K562 (cell line): ENCODE data around the gene MIP. TPM values are rescaled to one million over a fixed set of nuclear protein-coding genes. Genes with fewer than 3 reads are reported as not detected.
A peak's percentile ranks its signal among the peaks of the same experiment; 100 is the strongest.

Experiments used
- ATAC-seq: fragments of 200-7000 bp; cut with Tn5 transposase; 3 replicates; pipeline ENCODE4 v1.9.1; 2020; ENCODE audit warnings: moderate library complexity
- BruUV-seq: library from RNA; stranded (reverse); fragments of 400-500 nt; replicated peaks from 2 replicates; lab custom pipeline; 2021; lab: Mats Ljungman, UMichigan
- CTCF ChIA-PET: fragments of 300-600 bp; formaldehyde crosslinking; extraction: SDS; loops from one replicate; lab custom pipeline; 2021; ENCODE audit warnings: low intra/inter-chr PET ratio; lab: Yijun Ruan, JAX
- POLR2A ChIA-PET: fragments of 300-600, 350-650 bp; sonication (Branson Sonifier 250); formaldehyde crosslinking; extraction: SDS; loops from one replicate; lab custom pipeline; 2021; ENCODE audit warnings: antibody characterized with exemption, inconsistent platforms; lab: Yijun Ruan, JAX
- DNase-seq, 4 experiments: peaks; one replicate each; pipeline versions ENCODE4 v3.0.0 to v3.0.0-alpha.2; 2011 to 2018; ENCODE audit warnings: low spot score in 3 of 4, mixed read lengths in 3 of 4; ENCODE audit errors: extremely low read depth in 1 of 4
- FAIRE-seq: peaks from 2 replicates; lab custom pipeline; 2011; peaks lifted over from hg19 to GRCh38; lab: Jason Lieb, UNC
- H2AFZ ChIP-seq: 2 replicates; pipeline ENCODE4 v1.6.0; 2011; ENCODE audit warnings: low read depth, low read length, control low read depth, inconsistent platforms
- H3K27ac ChIP-seq: fragments of 200-600 bp; 3 replicates; pipeline ENCODE4 v1.8.0; 2011; ENCODE audit warnings: low read depth, mild to moderate bottlenecking, control low read depth, inconsistent platforms, low read length, moderate library complexity, mixed read lengths; ENCODE audit errors: extremely low read depth
- H3K27me3 ChIP-seq, 2 experiments: fragments of 300-600 bp in 1 of 2; 2 replicates in 1 of 2; 3 replicates in 1 of 2; pipeline versions ENCODE4 v1.6.0 to v1.8.0; 2011; ENCODE audit warnings: inconsistent platforms in 2 of 2, low read length in 2 of 2, mild to moderate bottlenecking in 1 of 2, mixed read lengths in 1 of 2, moderate library complexity in 1 of 2; ENCODE audit not compliant: control insufficient read depth in 2 of 2, insufficient read depth in 2 of 2
- H3K36me3 ChIP-seq: fragments of 300-600 bp; 3 replicates; pipeline ENCODE4 v1.8.0; 2011; ENCODE audit warnings: mild to moderate bottlenecking, low read length, inconsistent platforms; ENCODE audit not compliant: control insufficient read depth, insufficient read depth
- H3K4me1 ChIP-seq, 2 experiments: fragments of 200-600 bp in 1 of 2; replicated peaks in 1 of 2; 2 replicates in 1 of 2; 3 replicates in 1 of 2; pipeline versions ENCODE4 v1.5.1 to v1.8.0; 2011; ENCODE audit warnings: inconsistent platforms in 2 of 2, low read length in 2 of 2, mild to moderate bottlenecking in 1 of 2, mixed read lengths in 1 of 2, moderate library complexity in 1 of 2; ENCODE audit not compliant: control insufficient read depth in 2 of 2, insufficient read depth in 2 of 2
- H3K4me2 ChIP-seq: 2 replicates; pipeline ENCODE4 v1.6.1; 2011; ENCODE audit warnings: low read length, control low read depth, inconsistent platforms, mixed read lengths; ENCODE audit not compliant: insufficient read depth
- H3K4me3 ChIP-seq: fragments of 200-600 bp; sonication (generic), shearing (Covaris generic); 2 replicates; pipeline ENCODE4 v1.5.1; 2016; ENCODE audit warnings: control low read depth, inconsistent platforms
- H3K79me2 ChIP-seq: fragments of 200-600 bp; 3 replicates; pipeline ENCODE4 v1.8.0; 2011; ENCODE audit warnings: low read length, inconsistent platforms; ENCODE audit not compliant: control insufficient read depth, insufficient read depth
- H3K9ac ChIP-seq, 2 experiments: 2 replicates each; pipeline versions ENCODE4 v1.6.0 to v1.6.1; 2011; ENCODE audit warnings: low read depth in 2 of 2, low read length in 2 of 2, control low read depth in 1 of 2, inconsistent platforms in 1 of 2, mild to moderate bottlenecking in 1 of 2, mixed read lengths in 1 of 2; ENCODE audit not compliant: insufficient read depth in 1 of 2
- H3K9me1 ChIP-seq: one replicate; pipeline ENCODE4 v1.6.0; 2011; ENCODE audit warnings: inconsistent platforms, mild to moderate bottlenecking, low read length, moderate library complexity; ENCODE audit not compliant: control insufficient read depth, insufficient read depth
- H3K9me3 ChIP-seq: replicated peaks from 2 replicates; pipeline ENCODE4 v1.5.1; 2011; ENCODE audit warnings: low read depth, low read length, inconsistent platforms; ENCODE audit not compliant: control insufficient read depth, insufficient read depth
- H4K20me1 ChIP-seq: replicated peaks from 2 replicates; pipeline ENCODE4 v1.6.1; 2011; ENCODE audit warnings: low read length, inconsistent platforms, mixed read lengths; ENCODE audit not compliant: control insufficient read depth, insufficient read depth
- GABPA ChIP-seq: fragments of 200-800 bp; sonication (Bioruptor generic); conservative IDR thresholded peaks from 2 replicates; pipeline ENCODE4 v1.6.1; 2016; ENCODE audit warnings: low read depth, missing genetic modification characterization, missing compliant biosample characterization
- NFIC ChIP-seq: fragments of 450-650 bp; IDR thresholded peaks from 2 replicates; pipeline ENCODE4 v1.6.1; 2017; ENCODE audit warnings: mild to moderate bottlenecking, inconsistent platforms
- ZNF3 ChIP-seq: fragments of 250-450 bp; sonication (Bioruptor Pico); IDR thresholded peaks from 2 replicates; pipeline ENCODE4 v1.5.0; 2021; ENCODE audit warnings: mild to moderate bottlenecking, moderate library complexity
- ZNF76 ChIP-seq: fragments of 250-450 bp; sonication (Bioruptor Pico); IDR thresholded peaks from 2 replicates; pipeline ENCODE4 v1.4.0; 2020; ENCODE audit warnings: mild to moderate bottlenecking, moderate library complexity, borderline replicate concordance
- ZNF77 ChIP-seq: fragments of 250-450 bp; sonication (Bioruptor Pico); IDR thresholded peaks from 2 replicates; pipeline ENCODE4 v1.5.0; 2020
- WGBS: fragments of 100-300 bp; shearing (Covaris generic); methylation state at CpG from one replicate; pipeline ENCODE4 v1.1.6; 2016; ENCODE audit warnings: low coverage, mixed read lengths; ENCODE audit not compliant: insufficient coverage; ENCODE audit errors: missing lambda C conversion rate; 5-methylcytosine and 5-hydroxymethylcytosine counted together
- in situ Hi-C: fragments of 300-500 bp; cut with MboI; formaldehyde crosslinking; loops from 4 replicates; pipeline ENCODE4 v1.15.0; 2018; ENCODE audit warnings: inconsistent platforms, mixed read lengths
- intact Hi-C: fragments of 100-400 bp; cut with micrococcal nuclease; formaldehyde crosslinking; loops from 2 replicates; pipeline ENCODE4 v1.14.2; 2022
- polyA plus RNA-seq, 8 experiments: library from polyadenylated mRNA; depleted of rRNA in 4 of 8; stranded (reverse) in 5 of 8; unstranded in 3 of 8; fragments of >200 nt; fragmentation: Nextera tagmentation in 2 of 8; fragmentation: Illumina TruSeq in 1 of 8; extraction: Ambion mirVana in 2 of 8; extraction: Trizol in 1 of 8; gene quantifications; 2 replicates each; pipeline versions ENCODE4 v1.2.1 to v1.2.3, GENCODE V29; 2011 to 2014; ENCODE audit warnings: inconsistent platforms in 1 of 8, missing spikeins in 1 of 8
- total RNA-seq, 7 experiments: library from RNA; depleted of rRNA in 6 of 7; stranded (reverse); fragments of >200 nt in 6 of 7; fragmentation: Illumina TruSeq in 2 of 7; extraction: Trizol in 2 of 7; gene quantifications; 2 replicates each; pipeline versions ENCODE4 v1.2.1 to v1.2.3, GENCODE V29; 2011 to 2021; ENCODE audit warnings: low replicate concordance in 1 of 7
- TF ChIP-seq, protein P1 (sequence below): fragments of 450-650 bp; IDR thresholded peaks from 2 replicates; pipeline ENCODE4 v1.6.1; 2017; ENCODE audit warnings: antibody characterized with exemption, mild to moderate bottlenecking
- TF ChIP-seq, protein P2 (sequence below): sonication (generic); formaldehyde crosslinking; IDR thresholded peaks from 2 replicates; pipeline ENCODE4 v1.8.1; 2023; ENCODE audit warnings: mild to moderate bottlenecking, missing genetic modification reagents
- TF ChIP-seq, protein P3 (sequence below): sonication (generic); formaldehyde crosslinking; IDR thresholded peaks from 2 replicates; pipeline ENCODE4 v1.8.0; 2023; ENCODE audit warnings: missing genetic modification reagents, mild to moderate bottlenecking, borderline replicate concordance

MIP gene
- total and polyA plus RNA-seq, 9 of the 15 experiments (the other 6 are each of a cell fraction or from before 2014, with no cell fraction given): 0.09 to 0.36 (median 0.19) TPM; not detected in 5

DNA sequence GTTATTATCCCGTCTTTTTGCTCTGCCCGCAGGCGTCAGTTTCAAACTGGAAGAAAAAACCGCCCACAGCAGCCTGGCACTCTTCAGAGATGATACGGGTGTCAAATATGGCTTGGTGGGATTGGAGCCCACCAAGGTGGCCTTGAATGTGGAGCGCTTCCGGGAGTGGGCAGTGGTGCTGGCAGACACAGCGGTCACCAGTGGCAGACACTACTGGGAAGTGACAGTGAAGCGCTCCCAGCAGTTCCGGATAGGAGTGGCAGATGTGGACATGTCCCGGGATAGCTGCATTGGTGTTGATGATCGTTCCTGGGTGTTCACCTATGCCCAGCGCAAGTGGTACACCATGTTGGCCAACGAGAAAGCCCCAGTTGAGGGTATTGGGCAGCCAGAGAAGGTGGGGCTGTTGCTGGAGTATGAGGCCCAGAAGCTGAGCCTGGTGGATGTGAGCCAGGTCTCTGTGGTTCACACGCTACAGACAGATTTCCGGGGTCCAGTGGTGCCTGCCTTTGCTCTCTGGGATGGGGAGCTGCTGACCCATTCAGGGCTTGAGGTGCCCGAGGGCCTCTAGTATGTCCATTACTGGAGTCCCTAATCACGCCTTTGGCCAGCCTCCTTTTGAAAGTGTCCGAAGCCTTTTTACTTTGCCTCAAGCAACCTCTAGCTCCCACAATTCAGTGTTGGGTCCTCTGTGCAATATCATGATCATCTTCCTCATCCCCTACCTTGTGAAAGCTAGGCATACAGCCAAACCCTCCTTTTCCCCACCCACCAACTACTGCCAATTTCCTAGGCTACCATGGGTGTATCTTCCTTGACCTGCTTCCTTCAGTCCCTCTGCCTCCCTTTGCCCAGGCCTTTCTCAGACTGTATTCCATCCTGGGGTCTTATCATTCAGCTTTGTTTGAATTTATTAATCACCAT, 14.8 kb upstream of the MIP start:
- Histone ChIP-seq H3K4me1 (peaks cover 6 to 7% of the 10 kb centered on the region in 2 experiments; a peak in 3 of 5 replicates), H3K9me1 (no peaks in the 10 kb centered on the region), H3K27ac (peak overlapping the region; percentile 91), H2AFZ (peak overlapping the region; percentile 92), H3K79me2 (peaks cover 18% of the 10 kb centered on the region), H3K9me3 (no peaks in the 10 kb centered on the region), H4K20me1 (no peaks in the 10 kb centered on the region), H3K4me3 (peak overlapping the region; percentile 66), H3K27me3 (no peaks in the 10 kb centered on the region), H3K4me2 (peak overlapping the region; percentile 93), H3K9ac (peak overlapping the region; percentile 97 to 99), H3K36me3 (peaks cover 23% of the 10 kb centered on the region; the same call in 2 of the 3 replicates)
- ChIA-PET POLR2A (interaction anchor here (0.8 to 1.6 kb wide), 10 partner anchors 9 to 351 kb away, joined by 3 to 9 read pairs (median 4); partner anchors contain the start of genes CNPY2, GLS2, PAN2 and TIMELESS), CTCF (interaction anchor here (0.7 kb wide), 1 partner anchor 212 kb away, joined by 5 read pairs; no protein-coding TSS in a partner anchor)
- intact Hi-C loops (loop anchor here (5.0 kb wide), 1 partner anchor 107 kb away; the partner anchor contains the start of genes APOF and STAT2), in situ Hi-C loops (loop anchor here (5.0 to 10.0 kb wide), 2 partner anchors 277 to 344 kb away; partner anchors contain the start of gene ESYT1)
- FAIRE-seq (peak; percentile 72), ATAC-seq (peak; percentile 52), DNase-seq (peak; percentile 43 to 60 (median 54))
- no TSS peak for BruUV-seq
- WGBS: 7% methylated on average over 19 of the region's 19 CpGs
- TF ChIP-seq ZNF3 (CRISPR knock-in tag) (no peak), NFIC (0 out of 2 replicates have a peak, but pooled peaks have one; percentile 34), ZNF77 (CRISPR knock-in tag) (no peak), GABPA (tag) (peak; percentile 39), ZNF76 (no peak)
- TF ChIP-seq, protein P1, sequence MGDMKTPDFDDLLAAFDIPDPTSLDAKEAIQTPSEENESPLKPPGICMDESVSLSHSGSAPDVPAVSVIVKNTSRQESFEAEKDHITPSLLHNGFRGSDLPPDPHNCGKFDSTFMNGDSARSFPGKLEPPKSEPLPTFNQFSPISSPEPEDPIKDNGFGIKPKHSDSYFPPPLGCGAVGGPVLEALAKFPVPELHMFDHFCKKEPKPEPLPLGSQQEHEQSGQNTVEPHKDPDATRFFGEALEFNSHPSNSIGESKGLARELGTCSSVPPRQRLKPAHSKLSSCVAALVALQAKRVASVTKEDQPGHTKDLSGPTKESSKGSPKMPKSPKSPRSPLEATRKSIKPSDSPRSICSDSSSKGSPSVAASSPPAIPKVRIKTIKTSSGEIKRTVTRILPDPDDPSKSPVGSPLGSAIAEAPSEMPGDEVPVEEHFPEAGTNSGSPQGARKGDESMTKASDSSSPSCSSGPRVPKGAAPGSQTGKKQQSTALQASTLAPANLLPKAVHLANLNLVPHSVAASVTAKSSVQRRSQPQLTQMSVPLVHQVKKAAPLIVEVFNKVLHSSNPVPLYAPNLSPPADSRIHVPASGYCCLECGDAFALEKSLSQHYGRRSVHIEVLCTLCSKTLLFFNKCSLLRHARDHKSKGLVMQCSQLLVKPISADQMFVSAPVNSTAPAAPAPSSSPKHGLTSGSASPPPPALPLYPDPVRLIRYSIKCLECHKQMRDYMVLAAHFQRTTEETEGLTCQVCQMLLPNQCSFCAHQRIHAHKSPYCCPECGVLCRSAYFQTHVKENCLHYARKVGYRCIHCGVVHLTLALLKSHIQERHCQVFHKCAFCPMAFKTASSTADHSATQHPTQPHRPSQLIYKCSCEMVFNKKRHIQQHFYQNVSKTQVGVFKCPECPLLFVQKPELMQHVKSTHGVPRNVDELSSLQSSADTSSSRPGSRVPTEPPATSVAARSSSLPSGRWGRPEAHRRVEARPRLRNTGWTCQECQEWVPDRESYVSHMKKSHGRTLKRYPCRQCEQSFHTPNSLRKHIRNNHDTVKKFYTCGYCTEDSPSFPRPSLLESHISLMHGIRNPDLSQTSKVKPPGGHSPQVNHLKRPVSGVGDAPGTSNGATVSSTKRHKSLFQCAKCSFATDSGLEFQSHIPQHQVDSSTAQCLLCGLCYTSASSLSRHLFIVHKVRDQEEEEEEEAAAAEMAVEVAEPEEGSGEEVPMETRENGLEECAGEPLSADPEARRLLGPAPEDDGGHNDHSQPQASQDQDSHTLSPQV: 0 out of 2 replicates have a peak, but pooled peaks have one; percentile 15
- TF ChIP-seq, protein P2, sequence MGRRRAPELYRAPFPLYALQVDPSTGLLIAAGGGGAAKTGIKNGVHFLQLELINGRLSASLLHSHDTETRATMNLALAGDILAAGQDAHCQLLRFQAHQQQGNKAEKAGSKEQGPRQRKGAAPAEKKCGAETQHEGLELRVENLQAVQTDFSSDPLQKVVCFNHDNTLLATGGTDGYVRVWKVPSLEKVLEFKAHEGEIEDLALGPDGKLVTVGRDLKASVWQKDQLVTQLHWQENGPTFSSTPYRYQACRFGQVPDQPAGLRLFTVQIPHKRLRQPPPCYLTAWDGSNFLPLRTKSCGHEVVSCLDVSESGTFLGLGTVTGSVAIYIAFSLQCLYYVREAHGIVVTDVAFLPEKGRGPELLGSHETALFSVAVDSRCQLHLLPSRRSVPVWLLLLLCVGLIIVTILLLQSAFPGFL (CRISPR knock-in tag): 0 out of 2 replicates have a peak, but pooled peaks have one; percentile 55
- TF ChIP-seq, protein P3, sequence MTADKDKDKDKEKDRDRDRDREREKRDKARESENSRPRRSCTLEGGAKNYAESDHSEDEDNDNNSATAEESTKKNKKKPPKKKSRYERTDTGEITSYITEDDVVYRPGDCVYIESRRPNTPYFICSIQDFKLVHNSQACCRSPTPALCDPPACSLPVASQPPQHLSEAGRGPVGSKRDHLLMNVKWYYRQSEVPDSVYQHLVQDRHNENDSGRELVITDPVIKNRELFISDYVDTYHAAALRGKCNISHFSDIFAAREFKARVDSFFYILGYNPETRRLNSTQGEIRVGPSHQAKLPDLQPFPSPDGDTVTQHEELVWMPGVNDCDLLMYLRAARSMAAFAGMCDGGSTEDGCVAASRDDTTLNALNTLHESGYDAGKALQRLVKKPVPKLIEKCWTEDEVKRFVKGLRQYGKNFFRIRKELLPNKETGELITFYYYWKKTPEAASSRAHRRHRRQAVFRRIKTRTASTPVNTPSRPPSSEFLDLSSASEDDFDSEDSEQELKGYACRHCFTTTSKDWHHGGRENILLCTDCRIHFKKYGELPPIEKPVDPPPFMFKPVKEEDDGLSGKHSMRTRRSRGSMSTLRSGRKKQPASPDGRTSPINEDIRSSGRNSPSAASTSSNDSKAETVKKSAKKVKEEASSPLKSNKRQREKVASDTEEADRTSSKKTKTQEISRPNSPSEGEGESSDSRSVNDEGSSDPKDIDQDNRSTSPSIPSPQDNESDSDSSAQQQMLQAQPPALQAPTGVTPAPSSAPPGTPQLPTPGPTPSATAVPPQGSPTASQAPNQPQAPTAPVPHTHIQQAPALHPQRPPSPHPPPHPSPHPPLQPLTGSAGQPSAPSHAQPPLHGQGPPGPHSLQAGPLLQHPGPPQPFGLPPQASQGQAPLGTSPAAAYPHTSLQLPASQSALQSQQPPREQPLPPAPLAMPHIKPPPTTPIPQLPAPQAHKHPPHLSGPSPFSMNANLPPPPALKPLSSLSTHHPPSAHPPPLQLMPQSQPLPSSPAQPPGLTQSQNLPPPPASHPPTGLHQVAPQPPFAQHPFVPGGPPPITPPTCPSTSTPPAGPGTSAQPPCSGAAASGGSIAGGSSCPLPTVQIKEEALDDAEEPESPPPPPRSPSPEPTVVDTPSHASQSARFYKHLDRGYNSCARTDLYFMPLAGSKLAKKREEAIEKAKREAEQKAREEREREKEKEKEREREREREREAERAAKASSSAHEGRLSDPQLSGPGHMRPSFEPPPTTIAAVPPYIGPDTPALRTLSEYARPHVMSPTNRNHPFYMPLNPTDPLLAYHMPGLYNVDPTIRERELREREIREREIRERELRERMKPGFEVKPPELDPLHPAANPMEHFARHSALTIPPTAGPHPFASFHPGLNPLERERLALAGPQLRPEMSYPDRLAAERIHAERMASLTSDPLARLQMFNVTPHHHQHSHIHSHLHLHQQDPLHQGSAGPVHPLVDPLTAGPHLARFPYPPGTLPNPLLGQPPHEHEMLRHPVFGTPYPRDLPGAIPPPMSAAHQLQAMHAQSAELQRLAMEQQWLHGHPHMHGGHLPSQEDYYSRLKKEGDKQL (CRISPR knock-in tag): 0 out of 2 replicates have a peak, but pooled peaks have one; percentile 40
